ENCODE data around the gene ANKRD45. TPM values are rescaled to one million over a fixed set of nuclear protein-coding genes. Genes with fewer than 3 reads are reported as not detected.
A peak's percentile ranks its signal among the peaks of the same experiment; 100 is the strongest.

Gene ANKRD45
- total RNA-seq, 1 experiment from 2014 or later = 0.31 TPM

DNA sequence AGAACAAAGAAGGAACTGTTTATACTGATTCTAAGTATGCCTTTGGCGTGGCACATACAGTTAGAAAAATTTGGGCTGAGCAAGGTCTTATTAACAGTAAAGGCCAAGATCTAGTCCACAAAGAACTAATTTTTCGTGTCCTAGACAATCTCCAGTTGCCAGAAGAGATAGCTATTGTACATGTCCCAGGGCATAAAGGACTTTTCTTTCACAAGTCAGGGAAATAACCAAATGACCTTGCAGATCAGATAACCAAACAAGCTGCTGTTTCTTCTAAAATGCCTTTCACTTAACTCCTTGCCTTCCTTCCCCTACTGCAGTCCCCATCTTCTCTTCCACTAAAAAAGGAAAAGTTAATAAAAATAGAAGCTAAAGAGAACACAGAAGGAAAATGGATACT lies 30.5 kb downstream of the ANKRD45 start:
- Mint-ChIP-seq H3K36me3 (ENCODE audit: insufficient read depth in 1 of 3, low read depth in 3 of 3) (peaks cover 6 to 32% (median 22%) of the 10 kb centered on the region in 3 experiments; a peak in 5 of 7 replicates), H3K4me3 (no peak overlapping the region; a peak in 1 of 5 replicates), H3K9me3 (peaks cover 10 to 12% of the 10 kb centered on the region in 2 experiments), H3K27me3 (ENCODE audit: low read depth) (no peaks in the 10 kb centered on the region), H3K27ac (peak overlapping the region in 1 of 3 experiments; percentile 98; a peak in 1 of 7 replicates), H3K4me1 (peaks cover 0 to 4% of the 10 kb centered on the region in 2 experiments; a peak in 3 of 4 replicates)
- Histone ChIP-seq H3K79me2 (ENCODE audit: insufficient read depth, low read length) (no peaks in the 10 kb centered on the region; the same call in 1 of the 2 replicates), H4K8ac (replicated peaks; ENCODE audit: insufficient read length, low read depth, low read length) (no peak overlapping the region), H2BK15ac (ENCODE audit: low read depth, low read length) (no peak overlapping the region), H3K4me2 (ENCODE audit: insufficient read depth, insufficient read length, low read length) (peak overlapping the region; percentile 52), H3K4me1 (ENCODE audit: insufficient read depth, low read length) (no peaks in the 10 kb centered on the region), H4K5ac (ENCODE audit: insufficient read length, low read depth, low read length) (no peak overlapping the region), H3K9me3 (ENCODE audit: control insufficient read depth, low read depth, low read length) (peaks cover 5% of the 10 kb centered on the region), H2BK20ac (ENCODE audit: low read depth, low read length, poor library complexity, severe bottlenecking) (no peak overlapping the region), H2BK120ac (ENCODE audit: low read depth, low read length, poor library complexity, severe bottlenecking) (no peak overlapping the region), H3K18ac (ENCODE audit: insufficient read length, low read depth, low read length) (no peak overlapping the region), H3K23me2 (ENCODE audit: insufficient read length, low read depth, low read length, poor library complexity, severe bottlenecking) (no peaks in the 10 kb centered on the region), H3K56ac (ENCODE audit: insufficient read length, low read depth, low read length) (no peak overlapping the region), H3K4ac (ENCODE audit: low read depth, low read length) (no peak overlapping the region), H2AK5ac (ENCODE audit: insufficient read length, low read length) (no peak overlapping the region), H3K23ac (ENCODE audit: insufficient read length, low read depth, low read length) (no peak overlapping the region), H3K27me3 (ENCODE audit: insufficient read depth, low read length) (no peaks in the 10 kb centered on the region), H3T11ph (ENCODE audit: low read length) (no peak overlapping the region), H2BK12ac (ENCODE audit: insufficient read length, low read depth, low read length) (no peak overlapping the region), H2BK5ac (ENCODE audit: insufficient read length, low read length) (no peak overlapping the region), H4K91ac (ENCODE audit: insufficient read length, low read depth, low read length) (no peak overlapping the region), H3K9ac (ENCODE audit: extremely low read depth, insufficient read length, low read length) (peak overlapping the region; percentile 89), H3K14ac (ENCODE audit: insufficient read depth, low read length) (no peak overlapping the region), H4K20me1 (ENCODE audit: control insufficient read depth, insufficient read depth, insufficient read length) (no peaks in the 10 kb centered on the region), H3K27ac (ENCODE audit: insufficient read length, low read depth, low read length) (no peak overlapping the region), H3K79me1 (ENCODE audit: insufficient read depth, low read depth, low read length, poor library complexity, severe bottlenecking) (no peaks in the 10 kb centered on the region), H2AFZ (ENCODE audit: low read length) (no peak overlapping the region)
- no CpG with 5 or more reads among the region's 2 CpGs for WGBS (ENCODE audit: extremely low coverage, insufficient read length, low lambda C conversion rate)
- DNase-seq = no peak
- TF ChIP-seq, protein P1, sequence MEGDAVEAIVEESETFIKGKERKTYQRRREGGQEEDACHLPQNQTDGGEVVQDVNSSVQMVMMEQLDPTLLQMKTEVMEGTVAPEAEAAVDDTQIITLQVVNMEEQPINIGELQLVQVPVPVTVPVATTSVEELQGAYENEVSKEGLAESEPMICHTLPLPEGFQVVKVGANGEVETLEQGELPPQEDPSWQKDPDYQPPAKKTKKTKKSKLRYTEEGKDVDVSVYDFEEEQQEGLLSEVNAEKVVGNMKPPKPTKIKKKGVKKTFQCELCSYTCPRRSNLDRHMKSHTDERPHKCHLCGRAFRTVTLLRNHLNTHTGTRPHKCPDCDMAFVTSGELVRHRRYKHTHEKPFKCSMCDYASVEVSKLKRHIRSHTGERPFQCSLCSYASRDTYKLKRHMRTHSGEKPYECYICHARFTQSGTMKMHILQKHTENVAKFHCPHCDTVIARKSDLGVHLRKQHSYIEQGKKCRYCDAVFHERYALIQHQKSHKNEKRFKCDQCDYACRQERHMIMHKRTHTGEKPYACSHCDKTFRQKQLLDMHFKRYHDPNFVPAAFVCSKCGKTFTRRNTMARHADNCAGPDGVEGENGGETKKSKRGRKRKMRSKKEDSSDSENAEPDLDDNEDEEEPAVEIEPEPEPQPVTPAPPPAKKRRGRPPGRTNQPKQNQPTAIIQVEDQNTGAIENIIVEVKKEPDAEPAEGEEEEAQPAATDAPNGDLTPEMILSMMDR (conservative IDR thresholded peaks at IDR 0.05) = no peak

All from H9 (cell line).